Heart right ventricle (tissue), 16 donors: ENCODE data around the gene COL4A4. TPM values are rescaled to one million over a fixed set of nuclear protein-coding genes. Genes with fewer than 3 reads are reported as not detected.

Experiments used
- ATAC-seq, 8 donors: fragments of 200-7000 bp; cut with Tn5 transposase; one replicate each; pipeline ENCODE4 v1.9.1; 2020; ENCODE audit warnings: mild to moderate bottlenecking in 8 of 8, moderate library complexity in 8 of 8, moderate number of reproducible peaks in 1 of 8
- DNase-seq, 2 donors: peaks; one replicate each; pipeline ENCODE4 v3.0.0-alpha.2; 2020
- H3K27ac ChIP-seq, 10 donors: fragments of 200-600 bp; sonication (generic) in 2 of 10; one replicate each; pipeline versions ENCODE4 v1.5.0 to v1.8.0; 2020 to 2022; ENCODE audit warnings: mild to moderate bottlenecking in 3 of 10
- H3K27me3 ChIP-seq, 7 donors: fragments of 200-600 bp; one replicate each; pipeline ENCODE4 v1.8.0; 2021 to 2022; ENCODE audit warnings: mild to moderate bottlenecking in 2 of 7
- H3K36me3 ChIP-seq, 9 donors: fragments of 200-600 bp; sonication (generic) in 1 of 9; one replicate each; pipeline versions ENCODE4 v1.5.0 to v1.8.0; 2020 to 2022; ENCODE audit warnings: mild to moderate bottlenecking in 2 of 9
- H3K4me1 ChIP-seq, 9 donors: fragments of 200-600 bp; sonication (generic) in 1 of 9; one replicate each; pipeline versions ENCODE4 v1.5.0 to v1.8.0; 2020 to 2022; ENCODE audit warnings: mild to moderate bottlenecking in 4 of 9
- H3K4me3 ChIP-seq, 10 donors: fragments of 200-600 bp; sonication (generic) in 2 of 10; one replicate each; pipeline versions ENCODE4 v1.5.0 to v1.8.0; 2020 to 2022; ENCODE audit warnings: mild to moderate bottlenecking in 7 of 10, moderate library complexity in 2 of 10
- H3K9me3 ChIP-seq, 11 donors: fragments of 200-600 bp in 10 of 11; sonication (generic) in 2 of 11; one replicate each; pipeline versions ENCODE4 v1.5.0 to v1.8.0; 2013 to 2022; ENCODE audit warnings: mild to moderate bottlenecking in 2 of 11, control low read depth in 1 of 11, moderate library complexity in 1 of 11
- WGBS, 2 donors: extraction: QIAGEN DNeasy Blood & Tissue Kit; methylation state at CpG; one replicate each; pipeline ENCODE4 v1.1.7; 2013; ENCODE audit warnings: inconsistent platforms in 1 of 2; 5-methylcytosine and 5-hydroxymethylcytosine counted together
- intact Hi-C, 10 donors: fragments of 100-400 bp; cut with DNase I; formaldehyde crosslinking; loops; one replicate each; pipeline versions ENCODE4 v1.11.1 to v1.14.2; 2022
- polyA plus RNA-seq, 2 donors: library from polyadenylated mRNA; stranded (reverse); fragments of 200-250 nt; gene quantifications; one replicate each; pipeline ENCODE4 v1.2.3, GENCODE V29; 2013
- total RNA-seq, 10 donors: library from RNA; stranded (reverse); fragmentation: NEBNext Ultra II Directional in 3 of 10; extraction: Animal tissue kit (Norgen Biotek cat#: 25700) in 3 of 10; gene quantifications; one replicate each; pipeline versions ENCODE4 v1.2.1 to v1.2.4, GENCODE V29; 2021 to 2023
- TF ChIP-seq, protein P1 (sequence below), 9 donors: fragments of 200-600 bp; sonication (generic) in 2 of 9; IDR thresholded peaks; one replicate each; pipeline versions ENCODE4 v1.5.0 to v1.8.0; 2021 to 2022; ENCODE audit warnings: antibody characterized with exemption in 9 of 9, mild to moderate bottlenecking in 5 of 9, moderate library complexity in 1 of 9
- donor health status: Arrhythmogenic right ventricular cardiomyopathy.
- donor health status: ischemic (EF 13 %, LVEDD 7.1; RV severe dilation, severe dysfunction).
- donor health status: healthy with polysubstance abuse.
- donor health status: DM: no; HTN: yes; CAD: no.
- donor health status: DM: no; HTN: no; CAD: no.
- donor health status: ischemic (EF 25% LVEDD 6.9; RV normal size, moderate dysfunction).
- donor health status: ischemic (EF 25% LVEDD 5.7; RV mildly dilated, moderate dysfunction).
- donor health status: healthy.
- donor health status: DM: yes; HTN: yes; CAD: no.
- donor health status: Ischemic cardiomyopathy.
- donor health status: ischemic (EF 35%, LVEDD 5.7; RV mildly dilated, moderate dysfunction).
- donor health status: nonischemic (EF 11% LVEDD 7.7; RV severe dilation, severe dysfunction).
- donor health status: DM: yes; HTN: yes; CAD: no.
- donor health status: PGD.
- donor health status: ischemic (EF 29% LVEDD 5.4; RV normal size, mild dysfunction).
- donor health status: nonischemic (EF 23%, LVEDD 6.1; RV moderate dilation, normal function).

Gene COL4A4
- total and polyA plus RNA-seq, 12 donors: 0.84 to 11.4 (median 4.1) TPM

DNA sequence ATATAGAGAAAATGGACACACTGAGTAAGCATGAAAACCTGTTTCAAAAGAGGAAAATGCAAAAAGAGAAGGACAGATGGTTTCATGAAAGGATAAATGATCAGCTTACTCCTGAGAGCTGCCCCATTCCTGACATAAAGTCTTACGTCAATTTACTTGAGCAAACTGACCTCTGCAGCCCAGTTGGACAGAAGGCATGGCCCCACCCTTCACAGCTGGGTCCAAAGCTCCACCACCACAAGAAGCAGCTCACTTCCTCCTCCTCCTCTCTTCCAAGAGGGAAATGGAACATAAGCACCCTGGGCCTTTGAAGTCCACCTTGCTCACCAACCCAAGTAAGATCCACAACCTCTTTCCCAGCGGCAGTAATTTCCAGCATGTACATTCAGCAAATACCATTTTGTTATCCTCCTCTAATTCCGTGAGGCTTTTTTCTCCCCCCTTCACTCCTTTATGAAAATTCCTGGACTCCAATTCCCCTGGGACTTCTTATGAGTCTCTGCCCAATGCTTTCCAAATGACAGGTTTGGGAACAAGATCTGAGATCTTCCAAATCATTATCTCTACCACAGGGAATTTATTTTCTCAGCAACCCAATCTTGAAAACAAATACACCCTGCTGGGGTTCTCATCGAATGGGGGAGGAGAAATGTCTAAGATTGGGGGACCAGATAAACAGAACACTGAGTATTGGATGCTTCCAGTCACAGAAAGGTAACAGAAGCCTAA is 10.1 kb downstream of the COL4A4 start:
- intact Hi-C loops: no loop called here
- WGBS, 2 donors: 60 to 61% methylated on average over 4 of the region's 4 CpGs
- peak overlapping the region in 9 of 10 donors; percentile 32 to 77 (median 64) for H3K27ac ChIP-seq

DNA sequence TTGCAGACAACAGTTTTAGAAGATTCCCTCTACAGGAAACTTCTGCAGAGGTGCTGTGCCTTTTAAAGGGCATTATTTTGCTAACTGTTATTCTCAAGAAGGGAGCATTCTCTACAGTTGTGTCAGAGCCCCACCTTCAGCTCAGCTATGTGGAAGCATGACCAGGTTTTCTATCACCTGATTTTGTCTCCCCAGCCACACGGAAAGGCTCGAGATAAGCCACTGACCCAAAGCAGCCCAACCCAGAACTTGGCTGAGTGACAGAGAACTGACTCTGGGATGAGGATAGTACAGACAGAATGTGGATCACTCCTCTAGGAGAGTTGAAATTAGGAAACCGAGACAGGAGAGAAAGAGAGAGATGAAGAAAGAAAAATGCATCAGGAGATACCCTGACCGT is 10.7 kb downstream of the COL4A4 start:
- H3K9me3 ChIP-seq: peaks cover 0 to 3% (median under 1%) of the 10 kb centered on the region in 11 donors
- ATAC-seq: peak in 4 of 8 donors; percentile 9 to 53 (median 36)
- DNase-seq: no peak
- H3K36me3 ChIP-seq: no peaks in the 10 kb centered on the region
- no peaks in the 10 kb centered on the region for H3K27me3 ChIP-seq
- WGBS, 2 donors: 54 to 57% methylated on average over 4 of the region's 4 CpGs
- H3K27ac ChIP-seq: peak overlapping the region in 9 of 10 donors; percentile 27 to 77 (median 64)
- H3K4me1 ChIP-seq: peaks cover 0 to 36% (median 8%) of the 10 kb centered on the region in 9 donors
- intact Hi-C loops: no loop called here
- no peak overlapping the region for H3K4me3 ChIP-seq
- TF ChIP-seq, protein P1, sequence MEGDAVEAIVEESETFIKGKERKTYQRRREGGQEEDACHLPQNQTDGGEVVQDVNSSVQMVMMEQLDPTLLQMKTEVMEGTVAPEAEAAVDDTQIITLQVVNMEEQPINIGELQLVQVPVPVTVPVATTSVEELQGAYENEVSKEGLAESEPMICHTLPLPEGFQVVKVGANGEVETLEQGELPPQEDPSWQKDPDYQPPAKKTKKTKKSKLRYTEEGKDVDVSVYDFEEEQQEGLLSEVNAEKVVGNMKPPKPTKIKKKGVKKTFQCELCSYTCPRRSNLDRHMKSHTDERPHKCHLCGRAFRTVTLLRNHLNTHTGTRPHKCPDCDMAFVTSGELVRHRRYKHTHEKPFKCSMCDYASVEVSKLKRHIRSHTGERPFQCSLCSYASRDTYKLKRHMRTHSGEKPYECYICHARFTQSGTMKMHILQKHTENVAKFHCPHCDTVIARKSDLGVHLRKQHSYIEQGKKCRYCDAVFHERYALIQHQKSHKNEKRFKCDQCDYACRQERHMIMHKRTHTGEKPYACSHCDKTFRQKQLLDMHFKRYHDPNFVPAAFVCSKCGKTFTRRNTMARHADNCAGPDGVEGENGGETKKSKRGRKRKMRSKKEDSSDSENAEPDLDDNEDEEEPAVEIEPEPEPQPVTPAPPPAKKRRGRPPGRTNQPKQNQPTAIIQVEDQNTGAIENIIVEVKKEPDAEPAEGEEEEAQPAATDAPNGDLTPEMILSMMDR (IDR thresholded peaks at IDR 0.05): no peak

More for the DNA sequence above, 10.1 kb downstream of the COL4A4 start:
- ATAC-seq (peak; percentile 53 to 87 (median 78)), DNase-seq (peak; percentile 27 to 37)
- H3K27me3 ChIP-seq: no peaks in the 10 kb centered on the region
- H3K9me3 ChIP-seq: peaks cover 0 to 6% (median 0%) of the 10 kb centered on the region in 11 donors
- no peak overlapping the region for H3K4me3 ChIP-seq
- H3K4me1 ChIP-seq: peaks cover 0 to 36% (median 8%) of the 10 kb centered on the region in 9 donors
- H3K36me3 ChIP-seq: no peaks in the 10 kb centered on the region
- TF ChIP-seq, protein P1 (IDR thresholded peaks at IDR 0.05): no peak

DNA sequence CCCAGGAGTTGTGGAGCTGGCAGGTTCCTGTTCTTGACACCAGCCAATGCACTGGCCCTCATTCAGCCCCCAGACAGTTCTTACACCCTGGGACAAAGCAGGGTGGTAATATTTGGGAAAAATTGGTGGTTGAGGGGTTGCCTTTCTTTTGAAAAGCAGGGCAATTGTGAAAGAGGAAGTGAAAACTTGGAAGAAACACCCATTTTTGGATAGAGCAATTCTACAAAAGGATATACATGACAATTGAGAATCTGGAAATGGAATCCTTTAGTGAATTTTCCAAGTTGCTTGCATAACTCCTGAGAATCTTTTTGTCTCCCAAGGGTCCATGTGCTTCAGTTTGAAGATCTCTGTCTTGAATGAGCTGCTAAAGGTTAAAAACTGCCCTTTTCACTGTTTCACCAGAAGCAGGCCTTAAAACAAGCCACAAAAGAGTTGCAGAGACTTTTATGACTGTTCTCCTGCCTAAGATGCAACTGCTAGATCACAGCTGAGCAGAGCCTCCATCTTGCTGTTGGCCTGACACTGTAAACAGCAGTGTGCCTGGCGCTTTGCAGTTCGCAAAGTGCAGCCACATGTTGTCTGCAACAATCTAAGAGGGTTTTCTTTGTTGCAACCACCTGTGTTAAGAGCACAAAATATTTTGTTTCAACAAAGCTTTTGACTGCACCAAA is 11.8 kb downstream of the COL4A4 start:
- ATAC-seq: peak in 1 of 8 donors; percentile 28

More for the DNA sequence above, 11.8 kb downstream of the COL4A4 start:
- TF ChIP-seq, protein P1 (IDR thresholded peaks at IDR 0.05): no peak
- DNase-seq: no peak
- Histone ChIP-seq H3K27me3 (no peaks in the 10 kb centered on the region), H3K36me3 (no peaks in the 10 kb centered on the region), H3K9me3 (peaks cover 0 to 8% (median 5%) of the 10 kb centered on the region in 11 donors), H3K4me1 (peaks cover 0 to 36% (median 8%) of the 10 kb centered on the region in 9 donors), H3K4me3 (no peak overlapping the region), H3K27ac (peak overlapping the region in 5 of 10 donors; percentile 15 to 76 (median 64))
- intact Hi-C loops: no loop called here
- WGBS, 2 donors: 95 to 96% methylated on average over 2 of the region's 2 CpGs
